GM18517 (cell line): Measurements from ENCODE around the gene DNAJC12.
A peak's percentile ranks its signal among the peaks of the same experiment; 100 is the strongest.
"Not testable (repeated sequence)": the region's sequence is repeated elsewhere in the genome, so short reads cannot be mapped to it uniquely, and the experiment has no call there.

Source experiments
- ATAC-seq: cut with Tn5 transposase; IDR thresholded peaks from one replicate; pipeline ENCODE4 v1.9.1; 2021; ENCODE audit warnings: mild to moderate bottlenecking, moderate library complexity; ENCODE audit not compliant: unreplicated experiment

Gene DNAJC12

GRCh38 chr10:67794909-67795460 is 43.0 kb downstream of the DNAJC12 start:
- ATAC-seq: no peak

GRCh38 chr10:67794256-67794655 is 43.7 kb downstream of the DNAJC12 start:
- ATAC-seq: no peak

- no peak for ATAC-seq
Observed at GRCh38 chr10:67793313-67793712, 44.7 kb downstream of the DNAJC12 start.

GRCh38 chr10:67792653-67793052 is 45.3 kb downstream of the DNAJC12 start:
- no peak for ATAC-seq

- ATAC-seq: peak; percentile 57
Observed at GRCh38 chr10:67790534-67791408, 47.2 kb downstream of the DNAJC12 start.

- ATAC-seq: no peak
Observed at GRCh38 chr10:67789769-67790168, 48.2 kb downstream of the DNAJC12 start.

GRCh38 chr10:67788028-67788886 is 49.7 kb downstream of the DNAJC12 start:
- ATAC-seq: peak; percentile 76

GRCh38 chr10:67785098-67785497 is 52.9 kb downstream of the DNAJC12 start:
- no peak for ATAC-seq

- ATAC-seq: no peak
Observed at GRCh38 chr10:67784474-67784873, 53.5 kb downstream of the DNAJC12 start.

GRCh38 chr10:67783606-67784294 is 54.2 kb downstream of the DNAJC12 start:
- ATAC-seq: peak; percentile 40

- no peak for ATAC-seq
Observed at GRCh38 chr10:67782530-67782929, 55.5 kb downstream of the DNAJC12 start.

GRCh38 chr10:67780759-67781538 is 57.0 kb downstream of the DNAJC12 start:
- peak; percentile 87 for ATAC-seq

GRCh38 chr10:67780204-67780621 is 57.8 kb downstream of the DNAJC12 start:
- ATAC-seq: not testable (repeated sequence)

GRCh38 chr10:67779465-67780203 is 58.4 kb downstream of the DNAJC12 start:
- peak; percentile 31 for ATAC-seq

GRCh38 chr10:67776371-67776770 is 61.6 kb downstream of the DNAJC12 start:
- ATAC-seq: no peak

GRCh38 chr10:67775279-67775678 is 62.7 kb downstream of the DNAJC12 start:
- ATAC-seq: no peak

GRCh38 chr10:67772894-67773511 is 65.0 kb downstream of the DNAJC12 start:
- ATAC-seq: peak; percentile 93

- no peak for ATAC-seq
Observed at GRCh38 chr10:67772151-67772550, 65.8 kb downstream of the DNAJC12 start.

- ATAC-seq: no peak
Observed at GRCh38 chr10:67771200-67771599, 66.8 kb downstream of the DNAJC12 start.
